Nephron (organoid): ENCODE measurements around the gene LRRC28.
A peak's percentile ranks its signal among the peaks of the same experiment; 100 is the strongest.

Source experiments
- H3K27ac Mint-ChIP-seq, 3 experiments: 2 replicates each; pipeline ENCODE4 v1.8.0; 2020; ENCODE audit warnings: mixed read lengths in 3 of 3, mild to moderate bottlenecking in 2 of 3, moderate library complexity in 1 of 3
- H3K27me3 Mint-ChIP-seq: 2 replicates; pipeline ENCODE4 v1.8.0; 2021; ENCODE audit warnings: low read depth, mild to moderate bottlenecking, moderate library complexity, mixed read lengths
- H3K36me3 Mint-ChIP-seq: 2 replicates; pipeline ENCODE4 v1.8.0; 2020; ENCODE audit warnings: low read depth, mixed read lengths
- H3K4me1 Mint-ChIP-seq: 2 replicates; pipeline ENCODE4 v1.8.0; 2020; ENCODE audit warnings: mixed read lengths
- H3K4me3 Mint-ChIP-seq, 3 experiments: 2 replicates each; pipeline ENCODE4 v1.8.0; 2020; ENCODE audit warnings: mild to moderate bottlenecking in 3 of 3, mixed read lengths in 3 of 3, moderate library complexity in 2 of 3
- H3K9me3 Mint-ChIP-seq: 2 replicates; pipeline ENCODE4 v1.8.0; 2020; ENCODE audit warnings: mixed read lengths
- CTCF ChIP-seq, 3 experiments: fragments of 200-600 bp; sonication (generic); IDR thresholded peaks; one replicate each; pipeline ENCODE4 v1.5.0; 2021; ENCODE audit warnings: antibody characterized with exemption in 3 of 3; ENCODE audit not compliant: unreplicated experiment in 3 of 3

LRRC28 gene

DNA sequence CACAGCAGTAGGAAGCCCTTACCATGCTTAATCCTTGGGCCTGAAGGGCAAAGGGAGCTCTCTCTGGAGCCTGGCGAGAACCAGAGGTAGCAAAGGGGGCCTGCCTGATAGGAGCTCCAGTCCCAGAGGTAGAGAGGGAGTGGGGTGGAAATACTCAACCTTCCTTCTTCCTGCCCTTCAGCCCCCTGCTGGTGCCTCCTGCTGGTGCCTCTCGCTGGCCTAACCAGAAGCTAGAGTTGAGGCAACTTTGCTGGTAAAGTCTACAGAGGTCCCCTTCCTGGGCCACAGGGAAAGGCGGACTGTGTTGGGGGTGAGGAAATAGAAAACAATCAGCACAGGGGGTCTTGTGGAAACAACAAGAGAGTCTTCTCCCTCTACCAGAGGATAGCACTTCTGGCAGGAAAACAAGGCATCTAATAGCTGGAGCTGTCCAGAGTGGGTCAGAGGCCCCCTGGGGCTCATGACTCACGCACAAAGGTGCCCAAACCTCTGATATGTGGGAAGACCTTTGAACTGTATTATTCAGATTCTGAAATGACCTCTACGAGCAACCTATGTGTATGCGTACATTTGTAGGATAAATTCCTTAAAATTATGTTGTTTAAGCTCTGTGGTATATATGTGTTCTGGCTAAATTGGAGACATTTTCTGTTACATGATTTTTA, 133.9 kb downstream of the LRRC28 start:
- Mint-ChIP-seq H3K4me3 (no peak overlapping the region), H3K36me3 (peaks cover 56% of the 10 kb centered on the region), H3K27me3 (no peaks in the 10 kb centered on the region), H3K9me3 (peaks cover 11% of the 10 kb centered on the region), H3K4me1 (peaks cover 18% of the 10 kb centered on the region), H3K27ac (peak overlapping the region in 1 of 3 experiments; percentile 77)
- TF ChIP-seq CTCF (IDR thresholded peaks at IDR 0.05; ENCODE audit: unreplicated experiment in 3 of 3), result no peak

DNA sequence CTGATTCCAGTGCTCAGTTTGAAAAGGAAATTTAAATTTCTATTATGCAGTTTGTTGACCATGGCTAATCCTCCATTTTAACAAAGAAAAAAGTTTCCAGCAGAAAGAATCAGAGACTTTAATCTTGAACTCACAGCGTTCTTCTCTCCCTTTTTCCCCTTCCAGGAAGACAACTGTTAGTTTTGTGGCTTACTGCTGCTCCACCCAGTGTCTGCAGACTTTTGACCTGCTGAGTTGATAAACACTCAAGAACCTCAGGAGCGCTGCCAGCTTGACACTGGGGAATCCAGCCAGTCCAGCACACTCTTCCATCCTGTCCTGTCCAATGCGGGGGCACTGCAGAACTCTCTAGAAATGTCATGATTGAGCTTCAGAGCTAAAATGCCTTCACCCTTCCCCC, 134.6 kb downstream of the LRRC28 start:
- Mint-ChIP-seq H3K9me3 (peaks cover 12% of the 10 kb centered on the region), H3K27me3 (no peaks in the 10 kb centered on the region), H3K36me3 (peaks cover 50% of the 10 kb centered on the region), H3K4me1 (peaks cover 18% of the 10 kb centered on the region), H3K27ac (peak overlapping the region; percentile 52 to 81 (median 77)), H3K4me3 (no peak overlapping the region)
- no peak for TF ChIP-seq CTCF (IDR thresholded peaks at IDR 0.05; ENCODE audit: unreplicated experiment in 3 of 3)

GRCh38 chr15:99386391-99386790, 135.1 kb downstream of the LRRC28 start:
- peaks cover 18% of the 10 kb centered on the region for H3K4me1 Mint-ChIP-seq
- H3K4me3 Mint-ChIP-seq, result no peak overlapping the region
- no peak for TF ChIP-seq CTCF (IDR thresholded peaks at IDR 0.05; ENCODE audit: unreplicated experiment in 3 of 3)
- H3K36me3 Mint-ChIP-seq, result peaks cover 45% of the 10 kb centered on the region
- peaks cover 12% of the 10 kb centered on the region for H3K9me3 Mint-ChIP-seq
- H3K27ac Mint-ChIP-seq, result peak overlapping the region; percentile 52 to 81 (median 77)
- H3K27me3 Mint-ChIP-seq, result no peaks in the 10 kb centered on the region

- no peak for TF ChIP-seq CTCF (IDR thresholded peaks at IDR 0.05; ENCODE audit: unreplicated experiment in 3 of 3)
- Mint-ChIP-seq H3K36me3 (peaks cover 44% of the 10 kb centered on the region), H3K4me3 (no peak overlapping the region), H3K27ac (peak overlapping the region; percentile 4 to 47 (median 37)), H3K27me3 (no peaks in the 10 kb centered on the region), H3K9me3 (peaks cover 18% of the 10 kb centered on the region), H3K4me1 (peaks cover 18% of the 10 kb centered on the region)
These were observed 136.3 kb downstream of the LRRC28 start for GRCh38 chr15:99387421-99388168.

- no peaks in the 10 kb centered on the region for H3K27me3 Mint-ChIP-seq
- no peak overlapping the region for H3K4me3 Mint-ChIP-seq
- no peak for TF ChIP-seq CTCF (IDR thresholded peaks at IDR 0.05; ENCODE audit: unreplicated experiment in 3 of 3)
These were observed 139.4 kb downstream of the LRRC28 start for GRCh38 chr15:99390667-99391066.

More at GRCh38 chr15:99390667-99391066, 139.4 kb downstream of the LRRC28 start:
- Mint-ChIP-seq H3K27ac (no peak overlapping the region), H3K4me1 (peaks cover 17% of the 10 kb centered on the region), H3K36me3 (peaks cover 28% of the 10 kb centered on the region), H3K9me3 (peaks cover 31% of the 10 kb centered on the region)
